GM12801 (cell line): Measurements from ENCODE around the gene MTA3.

Source experiments
- TF ChIP-seq, protein P1 (sequence below): IDR thresholded peaks from one replicate; pipeline ENCODE4 v1.5.1; 2011; ENCODE audit warnings: control low read depth; ENCODE audit not compliant: insufficient read length; ENCODE audit errors: extremely low read depth

The MTA3 gene

DNA sequence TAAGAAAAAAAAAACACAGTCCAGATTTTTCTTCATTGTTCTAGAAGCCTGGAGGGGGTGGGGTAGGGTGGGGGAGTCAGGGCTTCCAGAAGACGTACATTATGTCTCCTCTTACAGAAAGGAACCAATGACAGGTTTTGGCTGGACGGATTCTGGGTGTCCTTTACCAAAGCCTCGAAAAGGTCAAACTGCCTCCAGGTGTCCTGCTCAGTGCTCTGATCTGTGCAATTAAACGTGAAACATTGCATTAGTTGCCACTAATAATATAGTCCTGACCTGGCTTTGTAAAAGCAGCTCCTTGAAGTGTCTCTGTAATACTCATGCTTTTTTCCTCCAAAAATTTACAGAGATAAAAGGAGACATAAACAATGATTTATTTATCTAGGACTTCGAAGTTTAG lies 11.1 kb upstream of the MTA3 start:
- TF ChIP-seq, protein P1, sequence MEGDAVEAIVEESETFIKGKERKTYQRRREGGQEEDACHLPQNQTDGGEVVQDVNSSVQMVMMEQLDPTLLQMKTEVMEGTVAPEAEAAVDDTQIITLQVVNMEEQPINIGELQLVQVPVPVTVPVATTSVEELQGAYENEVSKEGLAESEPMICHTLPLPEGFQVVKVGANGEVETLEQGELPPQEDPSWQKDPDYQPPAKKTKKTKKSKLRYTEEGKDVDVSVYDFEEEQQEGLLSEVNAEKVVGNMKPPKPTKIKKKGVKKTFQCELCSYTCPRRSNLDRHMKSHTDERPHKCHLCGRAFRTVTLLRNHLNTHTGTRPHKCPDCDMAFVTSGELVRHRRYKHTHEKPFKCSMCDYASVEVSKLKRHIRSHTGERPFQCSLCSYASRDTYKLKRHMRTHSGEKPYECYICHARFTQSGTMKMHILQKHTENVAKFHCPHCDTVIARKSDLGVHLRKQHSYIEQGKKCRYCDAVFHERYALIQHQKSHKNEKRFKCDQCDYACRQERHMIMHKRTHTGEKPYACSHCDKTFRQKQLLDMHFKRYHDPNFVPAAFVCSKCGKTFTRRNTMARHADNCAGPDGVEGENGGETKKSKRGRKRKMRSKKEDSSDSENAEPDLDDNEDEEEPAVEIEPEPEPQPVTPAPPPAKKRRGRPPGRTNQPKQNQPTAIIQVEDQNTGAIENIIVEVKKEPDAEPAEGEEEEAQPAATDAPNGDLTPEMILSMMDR: no peak

DNA sequence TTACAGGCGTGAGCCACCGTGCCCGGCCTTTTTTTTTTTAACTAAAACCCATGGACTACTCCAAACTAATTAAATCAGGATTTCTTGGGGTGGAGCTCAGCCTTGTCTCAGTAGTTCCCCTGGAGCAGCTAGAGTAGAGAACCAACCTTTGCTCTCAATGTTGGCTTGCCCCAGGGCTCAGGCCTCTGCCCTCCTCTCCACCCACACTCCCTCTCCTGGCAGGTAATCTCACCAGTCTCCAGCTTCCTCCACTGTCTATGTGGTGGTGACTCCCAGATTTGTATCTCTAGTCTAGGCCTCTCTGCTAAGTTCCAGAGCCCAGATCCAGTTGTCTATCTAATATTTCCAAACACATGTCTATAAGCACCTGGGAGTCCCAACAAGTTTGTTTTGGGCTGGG lies 9.6 kb upstream of the MTA3 start:
- TF ChIP-seq, protein P1: no peak

DNA sequence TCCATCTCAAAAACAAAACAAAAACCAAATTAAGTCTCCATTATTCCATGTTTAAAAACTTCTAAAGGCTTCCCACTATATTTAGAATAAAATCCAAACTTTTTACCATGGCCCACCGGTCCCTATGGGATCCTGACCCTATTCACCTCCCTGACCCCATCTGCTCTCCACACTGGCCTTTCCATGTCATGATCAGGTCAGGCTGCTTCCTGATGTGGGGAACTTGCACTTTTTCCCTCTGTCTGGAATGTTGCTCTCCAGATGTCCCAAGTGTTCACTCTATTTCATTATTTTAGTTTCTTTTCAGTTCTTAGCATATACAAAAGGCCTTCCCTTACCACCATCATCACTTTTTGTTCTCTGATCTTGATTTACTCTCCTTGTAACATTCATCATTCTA lies 7.5 kb upstream of the MTA3 start:
- TF ChIP-seq, protein P1: no peak

DNA sequence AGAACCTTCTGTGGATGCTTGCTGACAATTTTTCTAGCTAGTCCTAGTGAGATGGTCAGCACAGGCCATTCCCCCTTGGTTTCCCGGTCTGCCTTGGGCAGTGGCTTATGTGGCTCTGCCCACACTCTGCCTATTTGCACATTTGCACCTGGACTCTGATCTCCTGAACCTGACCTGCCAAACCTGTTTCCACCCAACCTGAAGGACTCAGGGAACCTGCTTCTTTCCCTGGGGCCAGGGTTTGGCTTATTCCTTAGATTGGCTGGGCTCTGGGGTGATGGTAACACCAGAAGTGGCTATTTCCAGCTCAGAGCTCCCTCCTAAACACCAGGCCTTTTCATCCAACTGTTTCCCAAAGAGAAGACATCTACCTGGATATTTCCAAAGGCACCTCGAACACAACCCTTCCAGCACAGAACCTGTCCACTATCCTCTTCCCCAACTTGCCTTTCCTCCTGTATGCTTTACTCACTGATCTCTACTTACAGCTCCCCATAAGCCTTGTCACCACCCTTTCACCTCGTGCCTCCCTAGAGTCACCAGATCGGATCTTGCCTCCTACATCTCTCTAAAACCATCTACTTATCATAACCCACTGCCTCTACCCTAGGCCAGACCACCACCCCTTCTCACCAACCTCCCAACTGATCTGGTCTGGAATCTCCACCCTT lies 5.8 kb upstream of the MTA3 start:
- TF ChIP-seq, protein P1: no peak

DNA sequence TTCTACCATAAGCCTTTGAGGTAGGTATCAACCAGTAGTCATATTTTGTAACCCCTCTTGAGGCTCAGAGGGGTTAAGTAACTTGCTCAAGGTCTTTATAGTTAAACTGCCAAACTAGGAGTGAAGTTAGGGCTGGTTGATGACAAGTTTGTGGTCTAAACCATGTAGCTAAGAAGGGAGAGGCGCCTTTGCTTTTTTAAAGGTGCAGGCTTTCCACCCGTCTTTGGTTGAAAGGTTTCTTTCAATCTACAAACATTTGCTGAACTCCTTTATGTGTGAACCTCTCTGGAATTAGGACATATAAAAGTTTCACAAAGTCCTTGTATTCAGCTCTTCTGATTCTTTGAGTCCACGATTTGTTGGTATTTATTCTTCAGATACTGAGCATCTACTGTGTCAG lies 2.4 kb upstream of the MTA3 start:
- TF ChIP-seq, protein P1: no peak

DNA sequence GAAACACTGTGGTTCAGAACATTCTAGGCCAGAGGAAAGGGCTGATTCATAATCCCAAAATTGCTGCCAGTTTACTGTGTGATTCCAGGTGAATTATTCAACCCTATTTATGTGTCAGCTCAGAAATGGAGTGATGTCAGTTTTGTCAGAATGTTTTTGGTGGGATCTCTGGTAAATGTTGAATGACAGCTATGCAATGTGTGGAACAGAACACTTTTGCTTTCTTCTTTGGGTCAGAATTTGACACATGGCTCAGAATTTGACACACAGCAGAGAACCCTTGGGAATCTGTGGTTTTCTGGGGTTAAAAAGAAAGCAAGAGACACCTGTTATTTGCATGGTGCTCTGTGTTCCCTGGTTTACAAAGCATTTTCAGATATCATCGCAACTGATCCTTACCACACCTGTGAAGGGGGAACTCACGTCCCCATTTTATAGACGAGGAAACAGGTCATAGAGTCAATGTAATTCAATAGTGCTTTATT lies 1.6 kb upstream of the MTA3 start:
- TF ChIP-seq, protein P1: no peak

DNA sequence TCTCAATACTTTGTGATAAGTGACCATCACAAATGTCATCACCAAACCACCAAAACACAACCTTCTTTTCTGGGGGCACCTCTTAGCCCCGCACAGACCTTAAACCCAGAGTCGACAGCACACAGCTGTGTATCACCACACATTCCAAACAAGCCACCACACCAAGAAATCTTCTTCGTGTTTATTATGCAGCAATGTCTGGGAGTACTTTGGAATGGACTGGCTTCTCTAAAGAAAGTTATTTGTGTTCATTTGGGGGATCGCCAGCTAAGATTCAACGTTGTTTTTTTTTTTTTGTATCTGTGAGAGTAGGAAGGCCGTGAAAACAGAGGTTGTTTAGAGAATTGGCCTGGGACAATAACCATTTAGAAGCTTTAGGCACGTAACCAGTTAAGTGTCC lies 1.1 kb upstream of the MTA3 start:
- TF ChIP-seq, protein P1: no peak
